Activated CD4-positive, alpha-beta T cell treated with anti-CD3 and anti-CD28 coated beads, Interleukin-2, amount 10 ng/mL, durations not matched to agents 7 days and 5 days (primary cell): Measurements from ENCODE around the gene STUB1. TPM values are rescaled to one million over a fixed set of nuclear protein-coding genes. Genes with fewer than 3 reads are reported as not detected.

Source experiments
- CTCF ChIA-PET: fragments of 350-600 bp; sonication (Branson Sonifier 250); formaldehyde crosslinking; loops from one replicate; lab custom pipeline; 2021; ENCODE audit warnings: antibody characterized with exemption; lab: Charles Lee
- POLR2A ChIA-PET: fragments of 350-600 bp; sonication (Branson Sonifier 250); formaldehyde crosslinking; loops from one replicate; lab custom pipeline; 2021; ENCODE audit warnings: antibody characterized with exemption; lab: Charles Lee
- DNase-seq: peaks from one replicate; pipeline ENCODE4 v3.0.0-alpha.2; 2020
- H3K27ac Mint-ChIP-seq: one replicate; pipeline ENCODE4 v1.8.0; 2021; ENCODE audit warnings: mild to moderate bottlenecking, moderate library complexity, mixed read lengths
- H3K27me3 Mint-ChIP-seq: one replicate; pipeline ENCODE4 v1.8.0; 2021; ENCODE audit warnings: mixed read lengths
- H3K36me3 Mint-ChIP-seq: one replicate; pipeline ENCODE4 v1.8.0; 2021; ENCODE audit warnings: low read depth, mixed read lengths
- H3K4me1 Mint-ChIP-seq: one replicate; pipeline ENCODE4 v1.8.0; 2021; ENCODE audit warnings: mixed read lengths
- H3K4me3 Mint-ChIP-seq: one replicate; pipeline ENCODE4 v1.8.0; 2021; ENCODE audit warnings: mild to moderate bottlenecking, moderate library complexity, mixed read lengths
- H3K9me3 Mint-ChIP-seq: one replicate; pipeline ENCODE4 v1.8.0; 2021; ENCODE audit warnings: mixed read lengths
- total RNA-seq, 2 experiments: library from RNA; stranded (reverse); gene quantifications; one replicate each; pipeline ENCODE4 v1.2.3, GENCODE V29; 2021

STUB1 gene
- total RNA-seq, 2 experiments from 2014 or later, result 68.7 to 69.7 TPM

- Mint-ChIP-seq H3K4me1 (peaks cover 33% of the 10 kb centered on the region), H3K36me3 (peaks cover 13% of the 10 kb centered on the region), H3K9me3 (no peaks in the 10 kb centered on the region), H3K27me3 (peaks cover 3% of the 10 kb centered on the region), H3K27ac (no peak overlapping the region), H3K4me3 (peak overlapping the region; percentile 67)
- ChIA-PET CTCF (interaction anchor here (0.7 to 2.9 kb wide), 5 partner anchors 8 to 106 kb away, joined by 3 to 9 read pairs (median 4); partner anchors contain the start of gene RHOT2), POLR2A (no interaction called here)
- no peak for DNase-seq
These were observed 1.9 kb upstream of the STUB1 start for GRCh38 chr16:678209-678857.

DNA sequence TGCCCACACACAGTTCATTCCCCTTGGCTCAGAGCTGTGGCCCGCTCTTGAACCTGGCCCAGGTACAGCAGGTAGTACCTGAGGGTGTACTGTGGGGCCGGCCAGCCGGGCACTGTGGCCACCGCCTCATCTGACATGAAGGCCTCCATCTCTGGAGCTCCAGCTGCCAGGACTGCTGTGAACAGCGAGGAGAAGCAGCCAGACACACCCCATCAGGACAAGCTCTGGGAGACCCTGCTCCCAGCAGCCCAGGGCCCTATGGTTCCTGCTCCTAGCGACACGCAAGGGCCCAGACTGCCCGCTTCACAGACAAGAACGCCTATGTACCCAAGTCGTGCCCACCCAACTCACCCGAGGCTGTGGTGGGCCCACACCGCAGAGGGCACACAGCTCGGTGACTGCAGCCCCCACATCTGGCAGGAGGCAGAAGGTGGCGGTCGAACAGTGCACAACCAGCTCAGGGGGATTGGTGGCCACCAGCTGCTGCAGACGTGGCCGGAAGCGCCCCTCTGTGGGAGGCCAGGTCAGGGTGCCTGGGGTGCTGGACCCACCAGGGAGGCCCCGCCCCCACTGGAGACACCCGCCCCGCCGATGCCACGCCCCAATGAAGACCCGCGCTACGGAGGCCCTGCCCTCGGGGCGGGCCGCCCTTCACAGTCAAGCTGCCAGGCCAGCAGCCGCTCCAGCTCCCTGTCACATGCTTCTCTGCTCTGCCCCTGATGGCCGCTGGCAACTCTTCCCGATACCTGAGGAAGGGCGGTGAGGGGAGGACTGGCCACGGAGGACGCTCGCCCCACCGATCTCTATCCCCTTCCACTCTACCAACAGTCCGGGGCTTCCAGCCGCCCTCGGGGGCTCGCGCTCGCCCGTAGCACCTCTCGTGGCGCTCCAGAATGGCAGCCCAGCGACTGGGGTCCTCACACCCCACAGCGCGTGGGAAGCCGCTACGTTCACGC is 1.1 kb upstream of the STUB1 start:
- Mint-ChIP-seq H3K27ac (peak overlapping the region; percentile 13), H3K4me1 (peaks cover 36% of the 10 kb centered on the region), H3K9me3 (no peaks in the 10 kb centered on the region), H3K27me3 (peaks cover 3% of the 10 kb centered on the region), H3K36me3 (peaks cover 13% of the 10 kb centered on the region), H3K4me3 (peak overlapping the region; percentile 68)
- ChIA-PET CTCF (interaction anchor here (0.7 to 2.9 kb wide), 5 partner anchors 9 to 105 kb away, joined by 3 to 9 read pairs (median 4); partner anchors contain the start of gene RHOT2), POLR2A (interaction anchor here (1.1 kb wide), 1 partner anchor 11 kb away, joined by 3 read pairs; the partner anchor contains the start of gene RHOT2)
- peak; percentile 55 for DNase-seq

DNA sequence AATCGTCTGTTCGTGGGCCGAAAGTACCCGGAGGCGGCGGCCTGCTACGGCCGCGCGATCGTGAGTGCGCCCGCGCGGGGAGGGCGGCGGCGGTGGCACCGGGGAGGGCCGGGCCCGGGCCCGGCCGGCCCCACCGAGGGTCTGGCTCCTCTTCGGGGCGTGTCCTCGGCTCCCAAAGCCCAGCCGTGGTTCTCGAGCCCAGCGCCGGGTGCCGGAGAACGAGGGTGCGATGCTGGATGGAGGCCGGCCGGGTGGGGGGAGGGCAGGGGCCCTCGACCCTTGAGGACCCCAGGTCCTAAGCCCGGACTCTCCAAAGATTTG is 375 bp downstream of the STUB1 start:
- Mint-ChIP-seq H3K27ac (peak overlapping the region; percentile 9), H3K4me3 (peak overlapping the region; percentile 72), H3K27me3 (no peaks in the 10 kb centered on the region), H3K9me3 (no peaks in the 10 kb centered on the region), H3K4me1 (peaks cover 35% of the 10 kb centered on the region), H3K36me3 (peaks cover 13% of the 10 kb centered on the region)
- CTCF ChIA-PET, result interaction anchor here (0.5 to 2.9 kb wide), 6 partner anchors 9 to 63 kb away, joined by 3 to 9 read pairs (median 4); partner anchors contain the start of genes RHOT2 and WDR24
- POLR2A ChIA-PET, result interaction anchor here (0.7 kb wide), 1 partner anchor 127 kb away, joined by 4 read pairs; no protein-coding TSS in a partner anchor
- DNase-seq, result no peak

GRCh38 chr16:680967-681745 is 946 bp downstream of the STUB1 start:
- DNase-seq, result no peak
- Mint-ChIP-seq H3K4me3 (peak overlapping the region; percentile 72), H3K27me3 (no peaks in the 10 kb centered on the region), H3K4me1 (peaks cover 40% of the 10 kb centered on the region), H3K36me3 (peaks cover 15% of the 10 kb centered on the region), H3K27ac (peak overlapping the region; percentile 48), H3K9me3 (no peaks in the 10 kb centered on the region)
- ChIA-PET POLR2A (no interaction called here), CTCF (interaction anchor here (0.5 to 2.9 kb wide), 5 partner anchors 9 to 62 kb away, joined by 3 to 9 read pairs (median 4); partner anchors contain the start of genes RHOT2 and WDR24)

- no peak for DNase-seq
- Mint-ChIP-seq H3K27ac (peak overlapping the region; percentile 48), H3K4me3 (peak overlapping the region; percentile 72), H3K36me3 (peaks cover 18% of the 10 kb centered on the region), H3K9me3 (no peaks in the 10 kb centered on the region), H3K4me1 (peaks cover 39% of the 10 kb centered on the region), H3K27me3 (no peaks in the 10 kb centered on the region)
- POLR2A ChIA-PET, result no interaction called here
- CTCF ChIA-PET, result interaction anchor here (1.1 to 2.4 kb wide), 2 partner anchors 8 to 14 kb away, joined by 4 to 9 read pairs; partner anchors contain the start of genes RHOT2 and WDR24
These were observed 1.7 kb downstream of the STUB1 start for GRCh38 chr16:681746-682427.

DNA sequence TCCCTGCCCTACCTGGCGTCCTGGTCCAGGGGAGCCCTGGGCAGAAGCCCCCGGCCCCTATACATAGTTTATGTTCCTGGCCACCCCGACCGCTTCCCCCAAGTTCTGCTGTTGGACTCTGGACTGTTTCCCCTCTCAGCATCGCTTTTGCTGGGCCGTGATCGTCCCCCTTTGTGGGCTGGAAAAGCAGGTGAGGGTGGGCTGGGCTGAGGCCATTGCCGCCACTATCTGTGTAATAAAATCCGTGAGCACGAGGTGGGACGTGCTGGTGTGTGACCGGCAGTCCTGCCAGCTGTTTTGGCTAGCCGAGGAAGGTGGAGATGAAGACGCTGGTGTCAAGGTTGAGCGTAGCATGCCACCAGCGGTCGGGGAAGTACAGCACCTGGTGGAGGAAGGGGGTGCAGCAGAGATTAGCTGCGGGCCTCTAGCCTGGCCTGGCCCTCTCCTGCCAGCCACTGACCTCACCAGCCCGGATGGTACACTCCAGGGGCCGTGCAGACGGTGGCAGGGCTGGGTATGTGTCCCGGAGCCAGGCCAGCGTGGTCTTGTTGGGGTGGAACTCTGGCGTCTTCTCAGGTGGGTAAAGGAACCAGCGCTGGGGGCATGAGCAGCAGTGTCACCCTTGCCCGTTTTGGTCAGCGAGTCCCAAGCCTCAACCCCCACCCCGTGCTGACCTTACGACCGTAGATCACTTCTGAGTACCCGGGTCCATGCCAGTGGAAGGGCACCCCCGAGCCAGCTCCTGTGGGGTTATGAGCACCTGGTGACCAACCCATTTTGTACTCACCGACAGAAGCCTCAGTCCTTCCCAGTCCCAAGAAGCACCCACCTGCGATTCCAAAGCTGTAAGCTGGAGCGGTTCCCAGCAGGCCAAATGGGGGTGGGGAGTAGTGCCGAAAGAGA is 2.5 kb downstream of the STUB1 start:
- POLR2A ChIA-PET, result no interaction called here
- Mint-ChIP-seq H3K27me3 (no peaks in the 10 kb centered on the region), H3K4me1 (peaks cover 41% of the 10 kb centered on the region), H3K9me3 (no peaks in the 10 kb centered on the region), H3K36me3 (peaks cover 18% of the 10 kb centered on the region), H3K27ac (peak overlapping the region; percentile 66), H3K4me3 (peak overlapping the region; percentile 72)
- no peak for DNase-seq
- CTCF ChIA-PET, result interaction anchor here (1.2 kb wide), 1 partner anchor 15 kb away, joined by 4 read pairs; the partner anchor contains the start of gene RHOT2

- Mint-ChIP-seq H3K9me3 (no peaks in the 10 kb centered on the region), H3K36me3 (peaks cover 18% of the 10 kb centered on the region), H3K4me1 (peaks cover 41% of the 10 kb centered on the region), H3K4me3 (peak overlapping the region; percentile 72), H3K27me3 (no peaks in the 10 kb centered on the region), H3K27ac (peak overlapping the region; percentile 66)
- CTCF ChIA-PET, result interaction anchor here (1.2 to 1.4 kb wide), 2 partner anchors 10 to 16 kb away, joined by 4 read pairs; partner anchors contain the start of gene RHOT2
- no peak for DNase-seq
- POLR2A ChIA-PET, result no interaction called here
These were observed 3.3 kb downstream of the STUB1 start for GRCh38 chr16:683396-684070.

- Mint-ChIP-seq H3K27me3 (no peaks in the 10 kb centered on the region), H3K4me3 (peak within 1 kb of the TSS; percentile 75), H3K9me3 (no peaks in the 10 kb centered on the region), H3K27ac (peak within 1 kb of the TSS; percentile 69), H3K4me1 (peaks cover 45% of the 10 kb centered on the region), H3K36me3 (peaks cover 18% of the 10 kb centered on the region)
- CTCF ChIA-PET, result interaction anchor here (1.4 kb wide), 1 partner anchor 11 kb away, joined by 4 read pairs; no protein-coding TSS in a partner anchor
- DNase-seq, result peak; percentile 97
- POLR2A ChIA-PET, result interaction anchor here (0.6 kb wide), 2 partner anchors 122 to 153 kb away, joined by 3 to 5 read pairs; no protein-coding TSS in a partner anchor
These were observed 4.0 kb downstream of the STUB1 start, which contains the start of gene JMJD8 for GRCh38 chr16:684071-684794. JMJD8 (minus strand) TSS chr16:684334; CDS start chr16:684319, 15 bp downstream.

DNA sequence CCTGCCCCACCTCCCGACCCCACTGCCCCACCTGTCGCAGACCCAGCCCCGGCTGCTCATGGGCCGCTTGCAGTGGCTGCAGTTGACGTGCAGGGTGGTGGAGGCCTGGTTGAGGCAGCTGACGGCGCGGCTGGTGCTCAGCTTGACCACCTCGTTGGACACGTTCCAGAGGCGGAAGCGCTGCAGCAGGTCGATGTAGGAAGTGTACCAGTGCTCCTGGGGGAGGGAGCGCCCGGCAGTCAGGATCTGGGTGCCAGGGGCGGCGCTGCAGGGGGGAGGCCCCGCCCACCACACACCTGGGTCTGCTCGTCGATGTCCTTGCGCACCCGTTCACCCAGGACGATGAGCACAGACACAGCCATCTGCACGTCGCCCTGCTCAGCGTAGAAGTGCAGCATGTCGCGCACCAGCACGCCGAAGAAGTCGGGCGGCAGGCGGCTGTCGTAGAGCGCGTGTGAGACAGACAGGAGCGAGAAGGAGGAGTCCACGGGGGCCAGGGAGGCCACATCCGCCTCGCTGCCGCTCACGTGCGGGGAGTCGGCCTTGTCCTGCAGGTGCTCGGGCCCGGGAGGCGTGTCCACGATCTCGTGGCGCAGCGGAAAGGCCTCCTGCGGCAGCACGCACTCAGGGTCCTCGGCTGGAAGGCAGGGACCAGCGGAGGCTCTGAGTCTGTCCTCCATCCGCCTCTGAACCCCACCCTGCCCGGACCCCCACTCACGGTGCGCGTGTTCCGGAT is 4.9 kb downstream of the STUB1 start:
- Mint-ChIP-seq H3K27me3 (no peaks in the 10 kb centered on the region), H3K4me3 (no peak overlapping the region), H3K9me3 (no peaks in the 10 kb centered on the region), H3K4me1 (peaks cover 49% of the 10 kb centered on the region), H3K36me3 (peaks cover 18% of the 10 kb centered on the region), H3K27ac (no peak overlapping the region)
- ChIA-PET CTCF (interaction anchor here (1.3 to 1.4 kb wide), 2 partner anchors 10 to 12 kb away, joined by 4 to 6 read pairs; no protein-coding TSS in a partner anchor), POLR2A (interaction anchor here (0.6 kb wide), 1 partner anchor 154 kb away, joined by 3 read pairs; no protein-coding TSS in a partner anchor)
- no peak for DNase-seq
